NCI-H2227 treated with DMSO at 0.1 percent for 48 hours (cell line): ENCODE data around the gene NCR3LG1.

Experiments used
- DNase-seq: peaks from one replicate; lab custom pipeline; 2025; lab: John Stamatoyannopoulos, UW

The NCR3LG1 gene

DNA sequence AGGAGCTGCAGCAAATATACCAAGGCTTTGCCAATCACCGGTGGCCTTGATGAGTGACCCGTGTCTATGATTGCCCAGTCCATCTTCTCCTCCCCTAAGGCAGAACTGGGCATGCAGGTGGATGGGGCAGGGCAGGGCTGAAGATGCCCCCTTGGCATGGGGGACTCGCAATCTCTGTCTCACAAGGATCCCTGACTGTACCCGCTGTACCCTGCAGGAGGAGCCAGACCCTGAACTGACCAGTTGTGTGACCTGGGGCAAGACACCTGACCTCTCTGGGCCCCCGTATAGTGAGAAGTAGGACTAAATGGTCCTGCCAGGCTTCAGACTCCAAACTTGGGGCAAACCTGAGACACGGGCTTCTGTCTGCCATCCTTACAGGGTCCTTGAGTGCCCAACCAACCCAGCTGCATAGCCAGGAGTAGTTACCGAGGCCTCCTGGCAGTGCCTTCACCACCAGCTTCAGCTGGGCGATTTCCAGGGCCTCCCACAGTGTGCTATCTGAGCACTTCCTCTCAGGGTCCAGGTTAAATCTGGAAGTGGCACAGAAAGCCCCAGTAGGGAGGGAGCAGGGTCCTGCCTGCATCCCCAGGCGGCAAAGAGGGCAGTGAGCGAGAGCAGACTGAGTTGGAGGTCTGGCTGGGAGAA, 43.3 kb downstream of the NCR3LG1 start:
- no peak for DNase-seq

DNA sequence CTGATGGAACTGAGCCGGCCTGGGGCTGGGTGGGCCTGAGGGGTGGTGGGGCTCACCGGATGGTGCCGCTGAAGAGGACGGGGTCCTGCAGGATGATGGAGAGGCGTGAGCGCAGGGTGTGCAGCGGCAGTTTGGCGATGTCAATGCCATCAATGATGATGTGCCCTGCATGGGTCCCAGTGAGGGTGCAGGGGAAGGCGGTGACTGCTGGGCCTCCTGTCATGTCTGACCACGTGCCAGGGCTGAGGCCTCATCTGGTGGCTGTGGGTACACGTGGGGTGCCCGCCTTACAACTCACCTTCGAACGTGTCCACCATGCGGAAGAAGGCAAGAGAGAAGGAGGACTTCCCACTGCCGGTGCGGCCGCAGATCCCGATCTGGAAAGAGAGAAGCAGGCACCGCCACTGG, 44.0 kb downstream of the NCR3LG1 start:
- DNase-seq, result no peak

- DNase-seq, result no peak
Observed at GRCh38 chr11:17395978-17396377, 44.4 kb downstream of the NCR3LG1 start.

- DNase-seq, result no peak
Observed at GRCh38 chr11:17396598-17397310, 45.2 kb downstream of the NCR3LG1 start.

DNA sequence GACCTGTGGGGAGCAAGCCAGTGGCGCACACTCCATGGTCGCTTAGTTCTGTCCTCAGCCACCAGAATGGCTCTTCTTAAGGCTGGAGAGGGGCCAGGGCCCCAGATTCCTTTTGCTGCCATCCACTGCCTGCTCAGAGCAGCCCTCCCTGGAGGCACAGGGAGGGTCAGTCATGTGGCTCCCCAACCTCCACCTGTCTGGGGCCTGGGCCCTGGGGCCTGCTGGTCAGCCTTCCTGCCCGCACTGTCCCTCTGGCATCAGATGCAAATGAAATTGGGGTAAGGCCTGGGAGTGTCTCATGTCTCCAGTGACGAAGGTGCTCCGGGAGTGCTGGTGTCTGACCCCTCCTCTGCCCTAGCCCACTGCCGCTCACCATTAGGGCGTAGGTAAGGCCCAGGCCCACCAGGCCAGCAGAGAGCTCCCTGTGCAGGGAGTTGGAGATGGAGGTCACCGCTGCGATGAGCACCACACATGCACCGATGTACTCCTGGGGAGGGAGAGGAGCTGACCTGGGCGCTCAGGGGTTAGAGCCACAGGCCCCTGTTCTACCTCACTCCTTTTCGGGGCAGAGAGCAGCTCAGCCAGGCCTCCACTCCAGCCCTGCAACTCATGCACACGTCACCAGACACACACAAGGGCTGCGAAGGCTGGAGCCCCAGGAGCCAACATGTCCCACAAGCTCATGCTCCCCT, 45.9 kb downstream of the NCR3LG1 start:
- DNase-seq, result no peak

DNA sequence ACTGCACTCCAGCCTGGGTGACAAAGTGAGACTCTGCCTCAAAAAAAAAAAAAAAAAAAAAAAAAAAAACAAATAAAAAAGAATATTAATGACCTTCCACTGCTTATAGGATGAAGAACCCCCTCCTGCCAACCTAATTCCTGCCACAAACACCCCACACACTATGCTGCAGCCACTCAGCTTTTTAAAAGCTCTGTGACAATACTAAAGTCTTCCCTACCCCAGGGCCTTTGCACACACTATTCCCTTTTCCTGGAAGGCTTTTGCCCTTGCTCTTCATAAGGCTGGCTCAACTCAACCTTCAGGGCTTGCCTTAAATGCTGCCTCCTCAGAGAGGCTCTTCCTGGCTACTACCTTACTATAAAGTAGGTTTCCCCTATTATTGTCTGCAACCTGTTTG, 47.6 kb downstream of the NCR3LG1 start:
- DNase-seq, result no peak

DNA sequence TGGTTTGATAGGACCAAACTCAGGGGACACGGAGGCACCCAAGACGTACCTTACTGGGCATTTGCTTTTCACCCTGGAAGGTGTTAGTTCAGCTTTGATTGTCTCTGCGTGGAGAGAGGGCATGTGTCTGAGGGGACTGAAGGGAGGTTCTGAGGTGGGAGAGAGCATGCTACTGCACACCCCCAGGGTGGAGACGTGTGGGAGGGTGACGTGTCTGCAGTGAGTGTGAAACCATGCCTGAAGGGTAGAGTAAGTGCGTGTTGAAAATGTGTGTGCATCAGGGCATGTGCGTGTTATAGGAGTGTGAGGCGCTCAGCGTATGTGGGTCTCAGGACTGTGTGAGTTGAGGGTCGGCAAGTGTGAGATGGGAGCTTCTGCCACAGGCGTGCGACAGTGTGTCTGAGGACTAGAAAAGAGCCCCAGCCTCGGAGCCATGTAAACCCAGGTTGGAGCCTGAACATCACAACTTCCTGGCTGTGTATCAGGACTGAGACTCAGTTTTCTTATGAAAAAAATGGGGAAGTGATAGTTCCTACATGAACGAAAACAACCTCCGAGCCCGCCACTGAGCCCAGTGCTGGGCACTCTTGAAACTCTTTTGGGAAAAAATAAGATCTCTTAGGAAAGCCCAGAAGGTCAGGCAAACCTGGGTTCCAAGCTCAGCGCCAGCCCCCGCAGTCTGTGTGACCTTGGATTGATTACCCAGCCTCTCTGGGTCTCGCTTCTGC, 48.6 kb downstream of the NCR3LG1 start:
- no peak for DNase-seq

- DNase-seq, result no peak
Observed at GRCh38 chr11:17401316-17401715, 49.7 kb downstream of the NCR3LG1 start.

- no peak for DNase-seq
Observed at GRCh38 chr11:17401841-17402240, 50.2 kb downstream of the NCR3LG1 start.

- no peak for DNase-seq
Observed at GRCh38 chr11:17402486-17402885, 50.9 kb downstream of the NCR3LG1 start.

GRCh38 chr11:17403980-17404759, 52.6 kb downstream of the NCR3LG1 start:
- DNase-seq, result no peak

- no peak for DNase-seq
Observed at GRCh38 chr11:17405232-17406005, 53.8 kb downstream of the NCR3LG1 start.

GRCh38 chr11:17406082-17406817, 54.6 kb downstream of the NCR3LG1 start:
- peak; percentile 15 for DNase-seq

DNA sequence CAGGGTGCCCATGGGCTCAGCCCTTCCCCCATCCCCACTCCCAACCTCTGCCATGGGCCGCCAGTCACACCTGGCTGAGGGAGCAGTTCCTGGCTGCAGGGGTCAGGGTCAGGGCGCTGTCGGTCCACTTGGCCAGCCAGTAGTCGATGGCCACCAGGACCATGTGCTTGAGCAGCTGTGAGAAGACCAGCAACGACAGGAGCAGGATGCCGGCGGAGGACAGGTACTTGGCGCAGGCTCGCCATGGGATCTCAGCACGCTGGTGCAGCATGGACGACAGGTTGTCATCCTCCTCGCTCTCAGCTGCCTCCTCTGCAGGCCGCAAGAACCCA, 55.2 kb downstream of the NCR3LG1 start:
- no peak for DNase-seq

- no peak for DNase-seq
Observed at GRCh38 chr11:17407575-17407974, 56.0 kb downstream of the NCR3LG1 start.

DNA sequence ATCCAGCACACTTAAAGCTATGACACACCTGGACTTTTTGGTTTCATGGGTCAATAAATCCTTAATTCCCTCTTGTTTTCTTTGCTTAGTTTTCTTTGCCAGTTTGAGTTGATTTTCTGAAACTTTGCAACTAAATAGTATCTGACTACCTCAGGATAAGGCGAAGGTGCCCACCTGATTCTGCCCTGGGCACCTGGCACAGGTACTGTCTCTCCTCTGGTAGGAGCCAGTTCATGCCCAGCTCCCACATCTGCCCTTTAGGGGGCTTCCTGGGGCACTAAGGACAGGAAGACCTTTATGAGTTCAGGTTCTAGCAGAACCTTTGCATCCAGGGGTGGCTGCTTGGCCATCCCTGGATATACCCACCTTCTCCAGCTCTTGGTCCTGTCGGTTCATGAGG, 56.4 kb downstream of the NCR3LG1 start:
- no peak for DNase-seq

- no peak for DNase-seq
Observed at GRCh38 chr11:17408641-17409040, 57.0 kb downstream of the NCR3LG1 start.

DNA sequence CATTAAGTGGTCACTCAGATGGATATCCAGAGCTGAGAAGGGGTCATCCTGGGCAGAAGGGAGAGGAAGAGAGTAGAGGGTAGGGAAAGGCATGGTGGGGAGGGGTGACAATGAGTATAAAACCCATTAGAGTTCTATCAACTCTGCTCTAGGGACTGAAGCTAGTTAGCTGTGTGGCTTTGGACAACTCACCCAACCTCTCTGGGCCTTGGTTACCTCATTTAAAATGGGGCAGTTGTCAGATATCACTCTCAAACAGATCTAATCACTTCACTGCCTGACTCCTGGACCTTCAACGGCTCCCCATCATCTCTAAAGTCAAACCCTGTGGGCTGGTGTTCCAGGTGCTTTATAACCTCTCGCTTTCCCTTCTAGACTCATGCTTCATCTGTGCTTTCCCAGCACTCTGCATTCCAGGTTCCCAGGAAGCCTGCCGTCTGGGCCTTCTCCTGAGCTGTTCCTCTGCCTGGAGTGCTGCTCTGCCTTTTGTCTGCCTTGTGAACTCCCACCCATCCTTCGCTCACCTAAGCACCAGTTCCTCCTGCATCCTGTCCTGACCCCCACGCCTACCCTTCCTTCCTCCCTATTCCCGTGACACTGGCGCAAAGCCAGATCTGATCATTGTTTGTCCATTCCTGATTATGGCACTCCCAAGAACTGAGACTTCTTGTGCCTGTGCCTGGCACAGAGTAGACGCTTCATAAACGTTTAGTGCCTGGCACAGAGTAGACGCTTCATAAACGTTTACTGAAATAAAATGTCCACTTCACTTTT, 59.2 kb downstream of the NCR3LG1 start:
- DNase-seq, result no peak

- no peak for DNase-seq
Observed at GRCh38 chr11:17411418-17411817, 59.8 kb downstream of the NCR3LG1 start.
